BJ (cell line): Measurements from ENCODE around the gene C1orf56. TPM values are rescaled to one million over a fixed set of nuclear protein-coding genes. Genes with fewer than 3 reads are reported as not detected.
"Not testable (repeated sequence)": the region's sequence is repeated elsewhere in the genome, so short reads cannot be mapped to it uniquely, and the experiment has no call there.

Experiments used
- CTCF ChIA-PET: fragments of 350-600 bp; formaldehyde crosslinking; extraction: SDS; loops from one replicate; lab custom pipeline; 2021; ENCODE audit warnings: antibody characterized with exemption, inconsistent platforms; lab: Yijun Ruan, JAX
- POLR2A ChIA-PET: fragments of 300-600 bp; sonication (Branson Sonifier 250); formaldehyde crosslinking; extraction: SDS; loops from one replicate; lab custom pipeline; 2021; ENCODE audit warnings: antibody characterized with exemption; lab: Charles Lee
- DNase-seq: peaks from one replicate; pipeline ENCODE4 v3.0.0-alpha.2; 2011; ENCODE audit warnings: low read depth
- H3K27me3 ChIP-seq: 2 replicates; pipeline ENCODE4 v1.6.0; 2011; ENCODE audit warnings: low read length; ENCODE audit not compliant: control insufficient read depth, insufficient read depth
- H3K36me3 ChIP-seq: 2 replicates; pipeline ENCODE4 v1.5.1; 2011; ENCODE audit warnings: low read length; ENCODE audit not compliant: control insufficient read depth, insufficient read depth
- H3K4me3 ChIP-seq: 2 replicates; pipeline ENCODE4 v1.5.1; 2011; ENCODE audit warnings: low read depth, mild to moderate bottlenecking, control low read depth, low read length
- polyA plus RNA-seq: library from polyadenylated mRNA; depleted of rRNA; stranded (reverse); fragments of >200 nt; gene quantifications from 2 replicates; pipeline ENCODE4 v1.2.3, GENCODE V29; 2011; rRNA removed
- small RNA-seq: library from RNA; depleted of rRNA; stranded (forward); fragments of <200 nt; gene quantifications from one replicate; pipeline ENCODE3, GENCODE V24; 2012; ENCODE audit warnings: low replicate concordance, low read depth; ENCODE audit not compliant: insufficient read length
- TF ChIP-seq, protein P1 (sequence below): IDR thresholded peaks from 2 replicates; pipeline ENCODE4 v1.5.1; 2011; ENCODE audit warnings: low read depth, mild to moderate bottlenecking, control low read depth, inconsistent platforms, low read length, moderate library complexity; ENCODE audit not compliant: insufficient read depth

Gene C1orf56
- polyA plus RNA-seq, 1 experiment: 2.0 TPM

DNA sequence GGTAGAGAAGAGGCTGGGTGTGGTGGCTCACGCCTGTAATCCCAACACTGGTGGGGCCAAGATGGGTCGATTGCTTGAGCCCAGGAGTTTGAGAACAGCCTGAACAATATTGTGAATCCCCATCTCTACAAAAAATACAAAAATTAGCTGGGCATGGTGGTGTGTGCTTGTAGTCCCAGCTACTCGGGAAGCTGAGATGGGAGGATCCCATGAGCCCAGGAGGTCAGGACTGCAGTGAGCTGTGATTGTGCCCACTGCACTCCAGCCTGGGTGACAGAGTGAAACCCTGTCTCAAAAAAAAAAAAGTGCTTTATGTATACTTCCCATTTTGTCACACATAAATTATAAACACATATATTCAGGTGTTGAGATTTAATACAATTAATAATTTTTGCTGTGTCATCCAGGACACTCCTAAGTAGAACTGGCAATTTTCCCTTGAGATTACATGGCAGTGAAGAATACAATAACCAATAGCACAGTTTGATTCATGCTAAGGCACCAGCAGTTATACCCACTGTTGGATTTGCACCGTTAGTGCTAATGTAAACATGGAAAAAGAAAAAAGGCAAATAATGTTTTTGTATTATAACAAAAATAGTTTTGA lies 38.5 kb downstream of the C1orf56 start:
- no peak overlapping the region for H3K4me3 ChIP-seq
- DNase-seq: no peak
- TF ChIP-seq, protein P1, sequence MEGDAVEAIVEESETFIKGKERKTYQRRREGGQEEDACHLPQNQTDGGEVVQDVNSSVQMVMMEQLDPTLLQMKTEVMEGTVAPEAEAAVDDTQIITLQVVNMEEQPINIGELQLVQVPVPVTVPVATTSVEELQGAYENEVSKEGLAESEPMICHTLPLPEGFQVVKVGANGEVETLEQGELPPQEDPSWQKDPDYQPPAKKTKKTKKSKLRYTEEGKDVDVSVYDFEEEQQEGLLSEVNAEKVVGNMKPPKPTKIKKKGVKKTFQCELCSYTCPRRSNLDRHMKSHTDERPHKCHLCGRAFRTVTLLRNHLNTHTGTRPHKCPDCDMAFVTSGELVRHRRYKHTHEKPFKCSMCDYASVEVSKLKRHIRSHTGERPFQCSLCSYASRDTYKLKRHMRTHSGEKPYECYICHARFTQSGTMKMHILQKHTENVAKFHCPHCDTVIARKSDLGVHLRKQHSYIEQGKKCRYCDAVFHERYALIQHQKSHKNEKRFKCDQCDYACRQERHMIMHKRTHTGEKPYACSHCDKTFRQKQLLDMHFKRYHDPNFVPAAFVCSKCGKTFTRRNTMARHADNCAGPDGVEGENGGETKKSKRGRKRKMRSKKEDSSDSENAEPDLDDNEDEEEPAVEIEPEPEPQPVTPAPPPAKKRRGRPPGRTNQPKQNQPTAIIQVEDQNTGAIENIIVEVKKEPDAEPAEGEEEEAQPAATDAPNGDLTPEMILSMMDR: no peak
- no peaks in the 10 kb centered on the region for H3K27me3 ChIP-seq
- no peaks in the 10 kb centered on the region for H3K36me3 ChIP-seq
- CTCF ChIA-PET: interaction anchor here (0.8 to 1.3 kb wide), 3 partner anchors 14 to 62 kb away, joined by 3 to 10 read pairs (median 3); partner anchors contain the start of gene GABPB2
- POLR2A ChIA-PET: no interaction called here

DNA sequence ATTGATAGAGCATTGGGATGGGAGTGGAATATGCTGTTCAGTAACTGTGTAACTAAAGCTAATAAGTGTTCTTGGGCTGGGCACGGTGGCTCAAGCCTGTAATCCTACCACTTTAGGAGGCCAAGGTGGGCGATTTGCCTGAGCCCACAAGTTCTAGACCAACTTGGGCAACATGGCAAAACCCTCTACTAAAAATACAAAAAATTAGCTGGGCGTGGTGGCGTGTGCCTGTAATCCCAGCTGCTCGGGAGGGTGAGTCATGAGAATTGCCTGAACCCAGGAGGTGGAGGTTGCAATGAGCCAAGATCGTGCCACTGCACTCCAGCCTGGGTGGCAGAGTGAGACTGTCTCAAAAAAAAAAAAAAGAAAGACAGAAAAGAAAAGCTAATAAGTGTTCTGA lies 49.9 kb downstream of the C1orf56 start:
- DNase-seq, H3K27me3 ChIP-seq, POLR2A ChIA-PET, H3K36me3 ChIP-seq, H3K4me3 ChIP-seq: not testable (repeated sequence)
- CTCF ChIA-PET: interaction anchor here (1.3 to 11.7 kb wide), 4 partner anchors 14 to 61 kb away, joined by 4 to 124 read pairs (median 4); partner anchors contain the start of gene TNFAIP8L2

DNA sequence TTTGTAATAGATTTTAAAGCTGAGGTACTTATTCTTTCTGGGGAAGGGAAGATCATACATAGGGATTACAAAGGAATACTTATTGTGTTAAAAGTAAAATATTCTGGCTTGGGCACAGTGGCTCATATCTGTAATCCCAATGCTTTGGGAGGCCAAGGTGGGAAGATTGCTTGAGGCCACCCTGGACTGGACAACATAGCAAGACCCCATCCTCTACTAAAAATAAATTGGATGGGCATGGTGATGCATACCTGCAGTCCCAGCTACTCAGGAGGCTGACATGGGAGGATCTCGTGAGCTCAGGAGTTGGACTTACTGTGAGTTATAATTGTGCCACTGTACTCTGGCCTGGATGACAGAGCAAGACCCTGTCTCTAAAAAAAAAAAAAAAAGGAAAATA lies 50.6 kb downstream of the C1orf56 start:
- POLR2A ChIA-PET: no interaction called here
- no peaks in the 10 kb centered on the region for H3K27me3 ChIP-seq
- CTCF ChIA-PET: interaction anchor here (0.7 to 11.7 kb wide), 6 partner anchors 9 to 60 kb away, joined by 3 to 124 read pairs (median 4); partner anchors contain the start of gene TNFAIP8L2
- H3K4me3 ChIP-seq: no peak overlapping the region
- no peak for DNase-seq
- H3K36me3 ChIP-seq: peaks cover 2% of the 10 kb centered on the region; the same call in 1 of the 2 replicates
- TF ChIP-seq, protein P1: no peak

Small RNA genes lying within 50 kb of the gene (small RNA-seq; reads per million reads assigned to genes)
- gene RNU6-884P: not detected

Other genes starting within 250 kb of the C1orf56 start
- 70.7 and 91.1 TPM in 2 replicates for gene CTSK, start 239.5 kb upstream of the C1orf56 start, polyA plus RNA-seq
- 31.4 and 38.8 TPM in 2 replicates for gene ARNT, start 171.2 kb upstream of the C1orf56 start, polyA plus RNA-seq
- not detected in 2 replicates for gene CTXND2, start 160.6 kb upstream of the C1orf56 start, polyA plus RNA-seq
- 26.2 and 30.7 TPM in 2 replicates for gene SETDB1, start 121.4 kb upstream of the C1orf56 start, polyA plus RNA-seq
- 202 and 239 TPM in 2 replicates for gene CERS2, start 72.9 kb upstream of the C1orf56 start, polyA plus RNA-seq
- gene ANXA9, start 65.5 kb upstream of the C1orf56 start, polyA plus RNA-seq: 0.07 and 0.21 TPM in 2 replicates
- gene MINDY1, start 40.8 kb upstream of the C1orf56 start, polyA plus RNA-seq: 9.7 and 13.0 TPM in 2 replicates
- gene PRUNE1, start 39.3 kb upstream of the C1orf56 start, polyA plus RNA-seq: 16.2 and 17.0 TPM in 2 replicates
- gene BNIPL, start 11.2 kb upstream of the C1orf56 start, polyA plus RNA-seq: 0.18 and 0.31 TPM in 2 replicates
- 59.3 and 60.4 TPM in 2 replicates for gene CDC42SE1, start 11.9 kb downstream of the C1orf56 start, polyA plus RNA-seq
- 4.1 and 6.5 TPM in 2 replicates for gene MLLT11, start 12.6 kb downstream of the C1orf56 start, polyA plus RNA-seq
- gene GABPB2, start 23.0 kb downstream of the C1orf56 start, polyA plus RNA-seq: 16.2 and 16.7 TPM in 2 replicates
- gene SEMA6C, start 98.9 kb downstream of the C1orf56 start, polyA plus RNA-seq: 1.5 and 1.8 TPM in 2 replicates
- not detected in 2 replicates for gene TNFAIP8L2, start 108.9 kb downstream of the C1orf56 start, polyA plus RNA-seq
- 8.5 and 10.2 TPM in 2 replicates for gene LYSMD1, start 118.2 kb downstream of the C1orf56 start, polyA plus RNA-seq
- 27.4 and 29.7 TPM in 2 replicates for gene SCNM1, start 118.4 kb downstream of the C1orf56 start, polyA plus RNA-seq
- gene TMOD4, start 128.2 kb downstream of the C1orf56 start, polyA plus RNA-seq: 0.16 and 0.18 TPM in 2 replicates
- gene VPS72, start 142.4 kb downstream of the C1orf56 start, polyA plus RNA-seq: 60.4 and 71.0 TPM in 2 replicates
- 138 and 171 TPM in 2 replicates for gene PIP5K1A, start 150.8 kb downstream of the C1orf56 start, polyA plus RNA-seq
- 199 and 255 TPM in 2 replicates for gene PSMD4, start 207.0 kb downstream of the C1orf56 start, polyA plus RNA-seq
- gene ZNF687, start 234.5 kb downstream of the C1orf56 start, polyA plus RNA-seq: 12.5 and 19.8 TPM in 2 replicates